Retinal pigment epithelial cell (primary cell): Measurements from ENCODE around the gene PTPRR.

ENCODE experiments used
- DNase-seq: peaks from one replicate; pipeline ENCODE4 v3.0.0-alpha.2; 2010; ENCODE audit warnings: low read depth
- H3K4me3 ChIP-seq: 2 replicates; pipeline ENCODE4 v1.5.1; 2011; ENCODE audit warnings: mild to moderate bottlenecking, low read length, control low read depth, moderate library complexity
- CTCF ChIP-seq: conservative IDR thresholded peaks from 2 replicates; pipeline ENCODE4 v1.5.1; 2011; ENCODE audit warnings: low read depth, low read length, control low read depth, inconsistent platforms

PTPRR gene

GRCh38 chr12:70635755-70636154, 284.8 kb downstream of the PTPRR start:
- no peak for DNase-seq
- TF ChIP-seq CTCF: no peak
- H3K4me3 ChIP-seq: no peak overlapping the region

DNA sequence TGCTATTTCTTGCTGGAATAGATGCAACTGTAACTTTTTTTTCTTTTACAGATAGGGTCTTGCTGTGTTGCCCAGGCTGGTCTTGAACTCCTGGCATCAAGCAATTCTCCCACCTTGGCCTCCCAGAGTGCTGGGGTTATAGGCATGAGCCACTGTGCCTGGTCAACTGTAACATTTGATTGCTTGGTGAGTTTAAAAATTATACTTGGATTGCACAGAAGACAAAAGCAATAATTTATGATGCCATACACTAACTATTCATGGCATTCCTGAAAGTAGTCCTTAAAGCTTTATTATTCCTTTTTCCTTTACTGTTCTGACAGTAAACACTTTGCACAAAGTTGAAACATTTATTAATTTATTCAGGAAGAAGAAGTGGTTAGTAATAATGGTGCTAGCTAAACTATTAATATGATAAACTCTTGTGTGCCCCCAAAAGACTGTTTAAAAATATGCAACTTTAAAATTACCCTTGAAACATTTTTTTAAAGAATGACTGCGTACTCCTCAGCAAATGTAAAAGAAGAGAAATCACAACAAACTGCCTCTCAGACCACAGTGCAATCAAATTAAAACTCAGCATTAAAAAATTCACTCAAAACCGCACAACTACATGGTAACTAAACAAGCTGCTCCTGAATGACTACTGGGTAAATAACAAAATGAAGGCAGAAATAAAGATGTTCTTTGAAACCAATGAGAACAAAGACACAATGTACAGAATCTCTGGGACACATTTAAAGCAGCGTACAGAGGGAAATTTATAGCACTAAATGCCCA, 291.6 kb downstream of the PTPRR start:
- DNase-seq: no peak
- no peak for TF ChIP-seq CTCF
- no peak overlapping the region for H3K4me3 ChIP-seq

DNA sequence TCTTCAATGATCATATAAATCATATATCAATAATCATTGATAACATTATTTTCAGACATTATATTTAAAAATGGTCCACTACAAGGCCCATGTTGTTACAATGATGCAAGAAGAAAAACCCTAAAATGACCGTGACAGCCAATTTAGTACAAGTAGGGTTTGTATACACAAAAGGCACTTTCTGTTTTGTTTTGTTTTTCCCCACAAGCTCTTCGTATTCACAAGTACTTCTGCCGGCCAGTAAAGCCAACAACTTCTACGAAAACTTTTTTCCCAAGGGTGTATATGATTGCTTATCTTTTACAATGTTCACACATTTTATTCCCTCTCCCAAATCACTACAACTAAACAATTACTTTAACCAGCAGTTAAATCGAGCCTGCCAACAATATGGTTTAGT, 292.9 kb downstream of the PTPRR start:
- H3K4me3 ChIP-seq: no peak overlapping the region
- no peak for TF ChIP-seq CTCF
- no peak for DNase-seq

GRCh38 chr12:70626180-70626579, 294.4 kb downstream of the PTPRR start:
- no peak for TF ChIP-seq CTCF
- DNase-seq: no peak
- H3K4me3 ChIP-seq: no peak overlapping the region

- DNase-seq: no peak
- no peak for TF ChIP-seq CTCF
- H3K4me3 ChIP-seq: no peak overlapping the region
Observed at GRCh38 chr12:70619471-70620152, 300.9 kb downstream of the PTPRR start.

- H3K4me3 ChIP-seq: no peak overlapping the region
- TF ChIP-seq CTCF: no peak
- no peak for DNase-seq
Observed at GRCh38 chr12:70618371-70618770, 302.2 kb downstream of the PTPRR start.

GRCh38 chr12:70617450-70617849, 303.1 kb downstream of the PTPRR start:
- TF ChIP-seq CTCF: no peak

More at GRCh38 chr12:70617450-70617849, 303.1 kb downstream of the PTPRR start:
- H3K4me3 ChIP-seq: no peak overlapping the region
- DNase-seq: no peak
